Peyer's patch (tissue), 4 donors: Measurements from ENCODE around the gene KIRREL3. TPM values are rescaled to one million over a fixed set of nuclear protein-coding genes. Genes with fewer than 3 reads are reported as not detected.

Experiments used
- DNase-seq, 3 donors: peaks; one replicate each; pipeline ENCODE4 v3.0.0-alpha.2; 2017 to 2019
- H3K27ac ChIP-seq, 4 donors: fragments of 200-600 bp; sonication (generic); one replicate each; pipeline ENCODE4 v1.5.1; 2016 to 2019
- H3K27me3 ChIP-seq, 2 donors: fragments of 200-600 bp; sonication (generic); one replicate each; pipeline ENCODE4 v1.5.1; 2019
- H3K36me3 ChIP-seq, 3 donors: fragments of 200-600 bp; sonication (generic); one replicate each; pipeline ENCODE4 v1.5.1; 2016 to 2019
- H3K4me1 ChIP-seq, 4 donors: fragments of 200-600 bp; sonication (generic); one replicate each; pipeline ENCODE4 v1.5.1; 2016 to 2019
- H3K4me3 ChIP-seq, 4 donors: fragments of 200-600 bp; sonication (generic); 1 replicate in 3 of 4; 2 replicates in 1 of 4; pipeline ENCODE4 v1.5.1; 2016 to 2019; ENCODE audit warnings: mild to moderate bottlenecking in 1 of 4
- H3K9me3 ChIP-seq, 4 donors: fragments of 200-600 bp; sonication (generic); one replicate each; pipeline ENCODE4 v1.5.1; 2016 to 2019; ENCODE audit warnings: mild to moderate bottlenecking in 1 of 4
- POLR2A ChIP-seq, 2 donors: fragments of 450-650 bp; IDR thresholded peaks; one replicate each; pipeline ENCODE4 v1.5.1; 2017; ENCODE audit warnings: antibody characterized with exemption in 2 of 2, mild to moderate bottlenecking in 2 of 2, moderate library complexity in 2 of 2
- total RNA-seq, 4 donors: library from RNA; depleted of rRNA; stranded (reverse); fragments of >200 nt; gene quantifications; one replicate each; pipeline ENCODE4 v1.1.0, GENCODE V29; 2016
- TF ChIP-seq, protein P1 (sequence below), 6 experiments: fragments of 450-650 bp in 4 of 6; fragments of 200-600 bp in 2 of 6; sonication (generic) in 1 of 6; IDR thresholded peaks; one replicate each; pipeline ENCODE4 v1.5.1; 2017 to 2019; ENCODE audit warnings: antibody characterized with exemption in 6 of 6, mild to moderate bottlenecking in 3 of 6, moderate library complexity in 1 of 6

KIRREL3 gene
- total RNA-seq, 4 donors from 2014 or later: 0.83 TPM; not detected in 3

GRCh38 chr11:126880872-126881271 lies 119.7 kb downstream of the KIRREL3 start:
- DNase-seq: no peak
- H3K4me1 ChIP-seq: no peaks in the 10 kb centered on the region
- H3K27me3 ChIP-seq: no peaks in the 10 kb centered on the region
- no peak for TF ChIP-seq POLR2A (IDR thresholded peaks at IDR 0.05)
- TF ChIP-seq, protein P1, sequence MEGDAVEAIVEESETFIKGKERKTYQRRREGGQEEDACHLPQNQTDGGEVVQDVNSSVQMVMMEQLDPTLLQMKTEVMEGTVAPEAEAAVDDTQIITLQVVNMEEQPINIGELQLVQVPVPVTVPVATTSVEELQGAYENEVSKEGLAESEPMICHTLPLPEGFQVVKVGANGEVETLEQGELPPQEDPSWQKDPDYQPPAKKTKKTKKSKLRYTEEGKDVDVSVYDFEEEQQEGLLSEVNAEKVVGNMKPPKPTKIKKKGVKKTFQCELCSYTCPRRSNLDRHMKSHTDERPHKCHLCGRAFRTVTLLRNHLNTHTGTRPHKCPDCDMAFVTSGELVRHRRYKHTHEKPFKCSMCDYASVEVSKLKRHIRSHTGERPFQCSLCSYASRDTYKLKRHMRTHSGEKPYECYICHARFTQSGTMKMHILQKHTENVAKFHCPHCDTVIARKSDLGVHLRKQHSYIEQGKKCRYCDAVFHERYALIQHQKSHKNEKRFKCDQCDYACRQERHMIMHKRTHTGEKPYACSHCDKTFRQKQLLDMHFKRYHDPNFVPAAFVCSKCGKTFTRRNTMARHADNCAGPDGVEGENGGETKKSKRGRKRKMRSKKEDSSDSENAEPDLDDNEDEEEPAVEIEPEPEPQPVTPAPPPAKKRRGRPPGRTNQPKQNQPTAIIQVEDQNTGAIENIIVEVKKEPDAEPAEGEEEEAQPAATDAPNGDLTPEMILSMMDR (IDR thresholded peaks at IDR 0.05): no peak
- no peak overlapping the region for H3K27ac ChIP-seq
- no peaks in the 10 kb centered on the region for H3K9me3 ChIP-seq
- no peaks in the 10 kb centered on the region for H3K36me3 ChIP-seq
- H3K4me3 ChIP-seq: no peak overlapping the region

DNA sequence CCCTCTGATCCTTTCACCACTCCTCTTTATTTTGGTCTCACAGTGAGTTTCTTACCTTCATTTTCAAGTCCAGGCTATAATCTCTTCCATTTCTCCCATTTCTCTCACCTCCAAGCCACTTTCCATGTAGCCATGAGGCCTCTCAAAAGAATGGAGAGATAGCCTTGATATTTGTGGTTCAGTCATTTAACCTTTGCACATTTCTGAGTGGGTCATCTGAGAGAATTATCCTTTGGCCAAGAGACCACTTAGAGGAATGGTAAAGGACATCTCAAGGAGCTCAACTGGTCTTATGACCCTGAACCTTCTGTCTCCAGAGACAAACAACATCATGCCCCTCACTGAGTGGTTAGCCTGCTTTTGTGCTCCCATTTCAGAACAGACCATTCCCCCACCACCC lies 121.1 kb downstream of the KIRREL3 start:
- no peak for TF ChIP-seq POLR2A (IDR thresholded peaks at IDR 0.05)
- TF ChIP-seq, protein P1 (IDR thresholded peaks at IDR 0.05): no peak
- Histone ChIP-seq H3K27ac (no peak overlapping the region), H3K9me3 (no peaks in the 10 kb centered on the region), H3K4me3 (no peak overlapping the region), H3K36me3 (no peaks in the 10 kb centered on the region), H3K4me1 (no peaks in the 10 kb centered on the region), H3K27me3 (no peaks in the 10 kb centered on the region)
- DNase-seq: no peak

- Histone ChIP-seq H3K4me3 (no peak overlapping the region), H3K9me3 (no peaks in the 10 kb centered on the region), H3K36me3 (no peaks in the 10 kb centered on the region), H3K27me3 (no peaks in the 10 kb centered on the region), H3K27ac (no peak overlapping the region), H3K4me1 (no peaks in the 10 kb centered on the region)
- no peak for DNase-seq
- TF ChIP-seq, protein P1 (IDR thresholded peaks at IDR 0.05): no peak
- TF ChIP-seq POLR2A (IDR thresholded peaks at IDR 0.05): no peak
Observed at GRCh38 chr11:126878913-126879482, 121.6 kb downstream of the KIRREL3 start.

GRCh38 chr11:126874831-126875230 lies 125.7 kb downstream of the KIRREL3 start:
- no peak overlapping the region for H3K4me3 ChIP-seq
- H3K36me3 ChIP-seq: no peaks in the 10 kb centered on the region
- H3K9me3 ChIP-seq: no peaks in the 10 kb centered on the region
- DNase-seq: no peak
- H3K27me3 ChIP-seq: no peaks in the 10 kb centered on the region
- H3K27ac ChIP-seq: no peak overlapping the region
- H3K4me1 ChIP-seq: no peaks in the 10 kb centered on the region
- TF ChIP-seq, protein P1 (IDR thresholded peaks at IDR 0.05): no peak
- TF ChIP-seq POLR2A (IDR thresholded peaks at IDR 0.05): no peak

- Histone ChIP-seq H3K36me3 (no peaks in the 10 kb centered on the region), H3K4me3 (no peak overlapping the region), H3K27me3 (no peaks in the 10 kb centered on the region), H3K4me1 (no peaks in the 10 kb centered on the region), H3K9me3 (no peaks in the 10 kb centered on the region), H3K27ac (no peak overlapping the region)
- TF ChIP-seq POLR2A (IDR thresholded peaks at IDR 0.05): no peak
- TF ChIP-seq, protein P1 (IDR thresholded peaks at IDR 0.05): no peak
- DNase-seq: no peak
Observed at GRCh38 chr11:126874276-126874675, 126.3 kb downstream of the KIRREL3 start.

DNA sequence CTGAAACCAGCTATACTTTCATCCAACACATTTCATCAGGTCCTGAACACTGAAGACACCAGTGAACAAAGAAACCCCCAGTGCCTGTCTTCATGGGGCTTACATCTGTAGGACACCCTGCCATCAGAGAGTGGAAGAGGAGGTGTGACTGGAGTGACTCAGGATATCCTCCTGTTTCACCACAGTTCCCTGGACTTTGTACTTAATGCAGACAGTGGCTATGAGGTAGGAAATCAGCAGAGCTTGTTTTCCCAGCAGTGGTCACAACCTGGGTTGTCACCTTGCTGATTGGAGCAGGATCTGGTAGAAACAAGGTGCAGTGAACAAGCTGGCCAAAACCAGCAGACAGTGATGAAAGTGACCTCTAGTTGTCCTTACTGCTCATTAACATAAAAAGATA lies 128.8 kb downstream of the KIRREL3 start:
- H3K4me1 ChIP-seq: no peaks in the 10 kb centered on the region
- TF ChIP-seq, protein P1 (IDR thresholded peaks at IDR 0.05): no peak
- TF ChIP-seq POLR2A (IDR thresholded peaks at IDR 0.05): no peak
- H3K4me3 ChIP-seq: no peak overlapping the region
- no peaks in the 10 kb centered on the region for H3K36me3 ChIP-seq
- DNase-seq: no peak
- no peaks in the 10 kb centered on the region for H3K27me3 ChIP-seq
- H3K27ac ChIP-seq: no peak overlapping the region
- no peaks in the 10 kb centered on the region for H3K9me3 ChIP-seq
